CD14-positive monocyte (primary cell): ENCODE results near the gene INPP4B. TPM values are rescaled to one million over a fixed set of nuclear protein-coding genes. Genes with fewer than 3 reads are reported as not detected.

Source experiments
- DNase-seq, 3 donors: peaks; one replicate each; pipeline ENCODE4 v3.0.0-alpha.2; 2011 to 2022
- H2AFZ ChIP-seq: 2 replicates; pipeline ENCODE4 v1.6.0; 2012; ENCODE audit warnings: mild to moderate bottlenecking, low read depth, low read length, inconsistent platforms; ENCODE audit not compliant: insufficient read depth, poor library complexity, severe bottlenecking
- H3K27ac ChIP-seq, 2 donors: 1 replicate in 1 of 2; 2 replicates in 1 of 2; pipeline ENCODE4 v1.5.1; 2012 to 2013; ENCODE audit warnings: low read length in 2 of 2, control low read depth in 1 of 2, inconsistent platforms in 1 of 2, low read depth in 1 of 2, mild to moderate bottlenecking in 1 of 2
- H3K27me3 ChIP-seq, 2 donors: one replicate each; pipeline versions ENCODE4 v1.6.0 to v1.6.1; 2011 to 2013; ENCODE audit warnings: low read length in 2 of 2; ENCODE audit not compliant: control insufficient read depth in 2 of 2, insufficient read depth in 2 of 2
- H3K36me3 ChIP-seq, 2 donors: replicated peaks in 1 of 2; 1 replicate in 1 of 2; 2 replicates in 1 of 2; pipeline versions ENCODE4 v1.5.1 to v1.6.1; 2012 to 2013; ENCODE audit warnings: low read length in 2 of 2, control low read depth in 1 of 2, inconsistent platforms in 1 of 2, mild to moderate bottlenecking in 1 of 2; ENCODE audit not compliant: insufficient read depth in 2 of 2, control insufficient read depth in 1 of 2
- H3K4me1 ChIP-seq, 2 donors: 1 replicate in 1 of 2; 2 replicates in 1 of 2; pipeline versions ENCODE4 v1.5.1 to v1.6.1; 2012 to 2013; ENCODE audit warnings: low read length in 2 of 2, control low read depth in 1 of 2, inconsistent platforms in 1 of 2, mild to moderate bottlenecking in 1 of 2, moderate library complexity in 1 of 2; ENCODE audit not compliant: insufficient read depth in 2 of 2, control insufficient read depth in 1 of 2
- H3K4me2 ChIP-seq: replicated peaks from 2 replicates; pipeline ENCODE3; 2012; ENCODE audit warnings: low read length, moderate library complexity, mild to moderate bottlenecking; ENCODE audit not compliant: poor library complexity, severe bottlenecking; ENCODE audit errors: extremely low read depth
- H3K4me3 ChIP-seq, 3 experiments: fragments of 200-600 bp in 1 of 3; sonication (generic) in 1 of 3; replicated peaks in 1 of 3; 1 replicate in 2 of 3; 2 replicates in 1 of 3; pipeline ENCODE4 v1.5.1; 2011 to 2013; ENCODE audit warnings: low read length in 3 of 3, mild to moderate bottlenecking in 3 of 3, control low read depth in 2 of 3, low read depth in 2 of 3, inconsistent platforms in 1 of 3, moderate library complexity in 1 of 3
- H3K79me2 ChIP-seq: 2 replicates; pipeline ENCODE4 v1.6.0; 2012; ENCODE audit warnings: mild to moderate bottlenecking, control low read depth, inconsistent platforms, low read length, moderate library complexity; ENCODE audit not compliant: insufficient read depth
- H3K9ac ChIP-seq: 2 replicates; pipeline ENCODE4 v1.6.0; 2017; ENCODE audit warnings: low read length, mild to moderate bottlenecking; ENCODE audit not compliant: insufficient read depth, poor library complexity, severe bottlenecking
- H3K9me3 ChIP-seq, 2 donors: replicated peaks in 1 of 2; 1 replicate in 1 of 2; 2 replicates in 1 of 2; pipeline versions ENCODE4 v1.5.1 to v1.6.1; 2012 to 2013; ENCODE audit warnings: low read length in 2 of 2, control low read depth in 1 of 2; ENCODE audit not compliant: control insufficient read depth in 1 of 2, insufficient read depth in 1 of 2
- H4K20me1 ChIP-seq: 2 replicates; pipeline ENCODE4 v1.6.0; 2012; ENCODE audit warnings: mild to moderate bottlenecking, low read length, control low read depth, moderate library complexity; ENCODE audit not compliant: insufficient read depth
- H3K27ac Mint-ChIP-seq, 7 donors: one replicate each; pipeline ENCODE4 v1.8.0; 2020; ENCODE audit warnings: mild to moderate bottlenecking in 7 of 7, mixed read lengths in 7 of 7, moderate library complexity in 6 of 7, inconsistent platforms in 2 of 7
- H3K27me3 Mint-ChIP-seq, 3 donors: one replicate each; pipeline ENCODE4 v1.8.0; 2021 to 2022; ENCODE audit warnings: low read depth in 3 of 3, mild to moderate bottlenecking in 3 of 3, mixed read lengths in 3 of 3, moderate library complexity in 3 of 3, inconsistent platforms in 1 of 3
- H3K36me3 Mint-ChIP-seq, 2 donors: one replicate each; pipeline ENCODE4 v1.8.0; 2020; ENCODE audit warnings: mixed read lengths in 2 of 2, inconsistent platforms in 1 of 2, mild to moderate bottlenecking in 1 of 2
- H3K4me1 Mint-ChIP-seq: one replicate; pipeline ENCODE4 v1.8.0; 2020; ENCODE audit warnings: mild to moderate bottlenecking, mixed read lengths
- H3K4me3 Mint-ChIP-seq, 2 donors: one replicate each; pipeline ENCODE4 v1.8.0; 2020; ENCODE audit warnings: mild to moderate bottlenecking in 2 of 2, mixed read lengths in 2 of 2, moderate library complexity in 1 of 2
- H3K9me3 Mint-ChIP-seq, 7 donors: one replicate each; pipeline ENCODE4 v1.8.0; 2020 to 2022; ENCODE audit warnings: mixed read lengths in 7 of 7, mild to moderate bottlenecking in 6 of 7, moderate library complexity in 6 of 7, inconsistent platforms in 2 of 7
- CTCF ChIP-seq: fragments of 200-600 bp; IDR thresholded peaks from one replicate; pipeline ENCODE4 v1.8.0; 2022; ENCODE audit warnings: antibody characterized with exemption, mild to moderate bottlenecking
- WGBS: methylation state at CpG from one replicate; pipeline ENCODE4 v1.1.5; 2013; ENCODE audit warnings: missing lambda C conversion rate; ENCODE audit not compliant: insufficient coverage; 5-methylcytosine and 5-hydroxymethylcytosine counted together
- intact Hi-C, 2 donors: fragments of 100-400 bp; cut with micrococcal nuclease; formaldehyde crosslinking; loops; one replicate each; pipeline versions ENCODE4 v1.15.0 to v1.15.1; 2023
- polyA plus RNA-seq, 3 donors: library from polyadenylated mRNA; depleted of rRNA in 1 of 3; unstranded in 2 of 3; stranded (reverse) in 1 of 3; fragments of 300-500 nt in 2 of 3; fragments of >200 nt in 1 of 3; fragmentation: Illumina TruSeq in 2 of 3; gene quantifications; 1 replicate in 2 of 3; 2 replicates in 1 of 3; pipeline ENCODE4 v1.2.3, GENCODE V29; 2012 to 2021

The INPP4B gene
- polyA plus RNA-seq, 3 donors, result 0.13 to 0.38 (median 0.22) TPM

- Histone ChIP-seq H3K27ac (no peak overlapping the region), H3K79me2 (no peaks in the 10 kb centered on the region), H3K4me2 (no peak overlapping the region), H4K20me1 (no peaks in the 10 kb centered on the region), H3K4me1 (no peaks in the 10 kb centered on the region), H3K9ac (no peak overlapping the region), H3K27me3 (no peaks in the 10 kb centered on the region), H3K4me3 (no peak overlapping the region), H3K9me3 (no peaks in the 10 kb centered on the region), H2AFZ (no peak overlapping the region), H3K36me3 (no peaks in the 10 kb centered on the region)
- intact Hi-C loops, result no loop called here
- Mint-ChIP-seq H3K27ac (no peak overlapping the region), H3K4me1 (no peaks in the 10 kb centered on the region), H3K27me3 (no peaks in the 10 kb centered on the region), H3K4me3 (no peak overlapping the region), H3K9me3 (peaks cover 0 to 2% (median 0%) of the 10 kb centered on the region in 7 donors), H3K36me3 (no peaks in the 10 kb centered on the region)
- DNase-seq, result no peak
- no peak for TF ChIP-seq CTCF
Measured at GRCh38 chr4:142519342-142519741, 326.8 kb downstream of the INPP4B start.

GRCh38 chr4:142516686-142517526 is 329.2 kb downstream of the INPP4B start:
- Histone ChIP-seq H4K20me1 (no peaks in the 10 kb centered on the region), H3K27ac (no peak overlapping the region), H3K79me2 (no peaks in the 10 kb centered on the region), H2AFZ (no peak overlapping the region), H3K36me3 (no peaks in the 10 kb centered on the region), H3K27me3 (no peaks in the 10 kb centered on the region), H3K4me2 (no peak overlapping the region), H3K4me1 (no peaks in the 10 kb centered on the region), H3K4me3 (no peak overlapping the region), H3K9ac (no peak overlapping the region), H3K9me3 (no peaks in the 10 kb centered on the region)
- H3K27ac Mint-ChIP-seq, result no peak overlapping the region
- no peak for DNase-seq
- no peaks in the 10 kb centered on the region for H3K36me3 Mint-ChIP-seq
- TF ChIP-seq CTCF, result no peak
- H3K27me3 Mint-ChIP-seq, result no peaks in the 10 kb centered on the region
- H3K4me3 Mint-ChIP-seq, result no peak overlapping the region
- 92% methylated on average over 2 of the region's 4 CpGs for WGBS
- peaks cover 0 to 4% (median 0%) of the 10 kb centered on the region in 7 donors for H3K9me3 Mint-ChIP-seq
- H3K4me1 Mint-ChIP-seq, result no peaks in the 10 kb centered on the region
- intact Hi-C loops, result no loop called here
